Panc1 (cell line): Measurements from ENCODE around the gene SMAD3. TPM values are rescaled to one million over a fixed set of nuclear protein-coding genes. Genes with fewer than 3 reads are reported as not detected.

Source experiments
- ATAC-seq: fragments of 200-7000 bp; cut with Tn5 transposase; 2 replicates; pipeline ENCODE4 v1.9.1; 2020; ENCODE audit warnings: mild to moderate bottlenecking, moderate library complexity
- BruUV-seq: library from RNA; stranded (reverse); fragments of 400-500 nt; replicated peaks from 2 replicates; lab custom pipeline; 2021; lab: Mats Ljungman, UMichigan
- CTCF ChIA-PET: fragments of 300-600 bp; sonication (Branson Sonifier 250); formaldehyde crosslinking; loops from one replicate; lab custom pipeline; 2022; ENCODE audit warnings: antibody characterized with exemption; lab: Charles Lee
- POLR2A ChIA-PET: fragments of 300-600 bp; sonication (Branson Sonifier 250); formaldehyde crosslinking; loops from one replicate; lab custom pipeline; 2022; ENCODE audit warnings: antibody characterized with exemption; lab: Charles Lee
- DNase-seq: peaks from one replicate; pipeline ENCODE4 v3.0.0-alpha.2; 2010; ENCODE audit warnings: low read depth, low spot score
- H3K27ac ChIP-seq: 2 replicates; pipeline ENCODE4 v1.5.1; 2011; ENCODE audit warnings: mild to moderate bottlenecking, low read length, inconsistent platforms
- H3K27me3 ChIP-seq: fragments of 200-500 bp; sonication (Bioruptor generic); 2 replicates; pipeline ENCODE4 v1.6.0; 2014; ENCODE audit warnings: low read length, inconsistent platforms; ENCODE audit not compliant: control insufficient read depth, insufficient read depth
- H3K36me3 ChIP-seq: fragments of 200-500 bp; sonication (Bioruptor generic); 2 replicates; pipeline ENCODE4 v1.5.1; 2014; ENCODE audit warnings: inconsistent platforms, mild to moderate bottlenecking, low read length, moderate library complexity; ENCODE audit not compliant: control insufficient read depth, insufficient read depth
- H3K4me1 ChIP-seq: 2 replicates; pipeline ENCODE4 v1.5.1; 2011; ENCODE audit warnings: inconsistent platforms, mild to moderate bottlenecking, low read length, moderate library complexity; ENCODE audit not compliant: control insufficient read depth, insufficient read depth
- H3K4me3 ChIP-seq, 2 experiments: 2 replicates each; pipeline ENCODE4 v1.5.1; 2011 to 2012; ENCODE audit warnings: low read depth in 2 of 2, low read length in 2 of 2, mild to moderate bottlenecking in 2 of 2, inconsistent platforms in 1 of 2, moderate library complexity in 1 of 2
- H3K9me3 ChIP-seq: fragments of 200-500 bp; sonication (Bioruptor generic); 2 replicates; pipeline ENCODE4 v1.5.1; 2014; ENCODE audit warnings: low read depth, mild to moderate bottlenecking, inconsistent platforms, low read length, moderate library complexity; ENCODE audit not compliant: control insufficient read depth, insufficient read depth
- CTCF ChIP-seq: fragments of 450-650 bp; IDR thresholded peaks from 2 replicates; pipeline ENCODE4 v1.5.1; 2017; ENCODE audit warnings: mild to moderate bottlenecking
- POLR2AphosphoS5 ChIP-seq: IDR thresholded peaks from 2 replicates; pipeline ENCODE4 v1.6.1; 2012; ENCODE audit warnings: mild to moderate bottlenecking, low read depth, low read length, moderate library complexity
- REST ChIP-seq, 2 experiments: IDR thresholded peaks; 2 replicates each; pipeline ENCODE4 v1.6.1; 2011 to 2012; ENCODE audit warnings: low read depth in 2 of 2, control low read depth in 1 of 2, low read length in 1 of 2, mild to moderate bottlenecking in 1 of 2, moderate library complexity in 1 of 2; ENCODE audit not compliant: insufficient read depth in 1 of 2
- SIN3A ChIP-seq: IDR thresholded peaks from 2 replicates; pipeline ENCODE4 v1.6.1; 2012; ENCODE audit warnings: low read depth, mild to moderate bottlenecking, low read length, moderate library complexity, borderline replicate concordance; ENCODE audit not compliant: insufficient read depth
- TCF7L2 ChIP-seq: IDR thresholded peaks from 2 replicates; pipeline ENCODE4 v1.6.1; 2011; ENCODE audit warnings: mild to moderate bottlenecking, low read depth, low read length, inconsistent platforms
- in situ Hi-C: cut with HindIII; loops from 2 replicates; pipeline ENCODE4 v1.10.0; 2016; ENCODE audit warnings: low sequenced_read_pairs, low pct_unique_long_range_greater_than_20kb
- intact Hi-C: fragments of 100-400 bp; cut with micrococcal nuclease; formaldehyde crosslinking; loops from one replicate; pipeline ENCODE4 v1.10.0; 2022; ENCODE audit not compliant: unreplicated experiment
- total RNA-seq: library from RNA; stranded (reverse); gene quantifications from one replicate; pipeline ENCODE4 v1.2.1, GENCODE V29; 2021; ENCODE audit not compliant: unreplicated experiment

Gene SMAD3
- total RNA-seq, 1 experiment from 2014 or later: 394 TPM

- no peak overlapping the region for H3K4me3 ChIP-seq
- ChIA-PET POLR2A (no interaction called here), CTCF (no interaction called here)
- no peak overlapping the region for H3K27ac ChIP-seq
- intact Hi-C loops: no loop called here
- peaks cover 19% of the 10 kb centered on the region for H3K36me3 ChIP-seq
- TF ChIP-seq SIN3A: no peak
- no peak for TF ChIP-seq CTCF
- TF ChIP-seq REST (IDR thresholded peaks at IDR 0.05; ENCODE audit: insufficient read depth in 1 of 2, low read depth in 2 of 2, low read length in 1 of 2): no peak
- TF ChIP-seq TCF7L2: no peak
- no peak for TF ChIP-seq POLR2AphosphoS5
- DNase-seq: no peak
- no TSS peak for BruUV-seq
- in situ Hi-C loops: no loop called here
- no peak for ATAC-seq
- H3K4me1 ChIP-seq: no peaks in the 10 kb centered on the region
- H3K27me3 ChIP-seq: no peaks in the 10 kb centered on the region
- H3K9me3 ChIP-seq: no peaks in the 10 kb centered on the region
These were observed 162.4 kb downstream of the SMAD3 start for GRCh38 chr15:67227846-67228245.

GRCh38 chr15:67228286-67228685 lies 162.9 kb downstream of the SMAD3 start:
- no peaks in the 10 kb centered on the region for H3K27me3 ChIP-seq
- TF ChIP-seq REST (IDR thresholded peaks at IDR 0.05; ENCODE audit: insufficient read depth in 1 of 2, low read depth in 2 of 2, low read length in 1 of 2) (no peak), SIN3A (no peak), CTCF (no peak), POLR2AphosphoS5 (no peak), TCF7L2 (no peak)
- BruUV-seq: no TSS peak
- ATAC-seq (no peak), DNase-seq (no peak)
- intact Hi-C loops (no loop called here), in situ Hi-C loops (no loop called here)
- ChIA-PET POLR2A (no interaction called here), CTCF (no interaction called here)
- no peak overlapping the region for H3K4me3 ChIP-seq
- peaks cover 21% of the 10 kb centered on the region for H3K36me3 ChIP-seq
- no peak overlapping the region for H3K27ac ChIP-seq
- no peaks in the 10 kb centered on the region for H3K9me3 ChIP-seq
- H3K4me1 ChIP-seq: no peaks in the 10 kb centered on the region
